Mesenchymal stem cell (in vitro differentiated cells and primary cell): Measurements from ENCODE around the gene GALM.

Experiments used
- DNase-seq: peaks from one replicate; pipeline ENCODE4 v3.0.0-alpha.2; 2013
- H2AFZ ChIP-seq: one replicate; pipeline ENCODE4 v1.6.1; 2013; ENCODE audit warnings: low read depth, mild to moderate bottlenecking, control low read depth, inconsistent platforms, low read length, moderate library complexity
- H2AK5ac ChIP-seq: 2 replicates; pipeline ENCODE4 v1.6.1; 2013; ENCODE audit warnings: low read length, moderate library complexity, mild to moderate bottlenecking, inconsistent platforms; ENCODE audit not compliant: severe bottlenecking
- H2BK120ac ChIP-seq: one replicate; pipeline ENCODE4 v1.6.1; 2013; ENCODE audit warnings: low read depth, mild to moderate bottlenecking, inconsistent platforms, low read length, moderate library complexity
- H2BK12ac ChIP-seq, 2 experiments: one replicate each; pipeline ENCODE4 v1.6.1; 2013; ENCODE audit warnings: inconsistent platforms in 2 of 2, low read length in 2 of 2, mild to moderate bottlenecking in 2 of 2, moderate library complexity in 2 of 2, control low read depth in 1 of 2
- H2BK15ac ChIP-seq: one replicate; pipeline ENCODE4 v1.6.1; 2013; ENCODE audit warnings: mild to moderate bottlenecking, low read depth, inconsistent platforms; ENCODE audit not compliant: poor library complexity, severe bottlenecking
- H2BK5ac ChIP-seq: 2 replicates; pipeline ENCODE4 v1.6.1; 2013; ENCODE audit warnings: low read depth, mild to moderate bottlenecking, low read length, control low read depth, inconsistent platforms; ENCODE audit not compliant: poor library complexity, severe bottlenecking
- H3K14ac ChIP-seq, 2 experiments: one replicate each; pipeline ENCODE4 v1.6.1; 2013; ENCODE audit warnings: inconsistent platforms in 2 of 2, low read length in 2 of 2, control low read depth in 1 of 2, mild to moderate bottlenecking in 1 of 2, moderate library complexity in 1 of 2
- H3K18ac ChIP-seq, 2 experiments: one replicate each; pipeline ENCODE4 v1.6.1; 2013; ENCODE audit warnings: inconsistent platforms in 2 of 2, low read length in 2 of 2, control low read depth in 1 of 2, low read depth in 1 of 2, mild to moderate bottlenecking in 1 of 2
- H3K23ac ChIP-seq, 2 experiments: one replicate each; pipeline ENCODE4 v1.6.1; 2013; ENCODE audit warnings: inconsistent platforms in 2 of 2, low read length in 2 of 2, mild to moderate bottlenecking in 2 of 2, moderate library complexity in 2 of 2, control low read depth in 1 of 2
- H3K27ac ChIP-seq: 2 replicates; pipeline ENCODE4 v1.5.1; 2013; ENCODE audit warnings: mild to moderate bottlenecking, moderate library complexity, low read length, control low read depth, inconsistent platforms; ENCODE audit not compliant: poor library complexity, severe bottlenecking
- H3K27me3 ChIP-seq, 2 experiments: 2 replicates each; pipeline versions ENCODE4 v1.6.1 to v1.7.0; 2013; ENCODE audit warnings: low read length in 2 of 2, mild to moderate bottlenecking in 2 of 2, moderate library complexity in 2 of 2, control low read depth in 1 of 2, inconsistent platforms in 1 of 2; ENCODE audit not compliant: control insufficient read depth in 1 of 2, insufficient read depth in 1 of 2
- H3K36me3 ChIP-seq, 2 experiments: 2 replicates each; pipeline versions ENCODE4 v1.6.1 to v1.7.0; 2013; ENCODE audit warnings: low read length in 2 of 2, control low read depth in 1 of 2, inconsistent platforms in 1 of 2, low read depth in 1 of 2, mild to moderate bottlenecking in 1 of 2; ENCODE audit not compliant: insufficient read depth in 2 of 2, control insufficient read depth in 1 of 2
- H3K4ac ChIP-seq, 2 experiments: one replicate each; pipeline ENCODE4 v1.6.1; 2013; ENCODE audit warnings: inconsistent platforms in 2 of 2, low read length in 2 of 2, mild to moderate bottlenecking in 2 of 2, moderate library complexity in 2 of 2, control low read depth in 1 of 2, low read depth in 1 of 2
- H3K4me1 ChIP-seq: 2 replicates; pipeline ENCODE4 v1.6.1; 2013; ENCODE audit warnings: low read depth, low read length, control low read depth; ENCODE audit not compliant: control insufficient read depth, insufficient read depth
- H3K4me2 ChIP-seq: 2 replicates; pipeline ENCODE4 v1.6.1; 2013; ENCODE audit warnings: low read length, mild to moderate bottlenecking, inconsistent platforms; ENCODE audit not compliant: poor library complexity, severe bottlenecking
- H3K4me3 ChIP-seq, 2 experiments: 2 replicates each; pipeline versions ENCODE4 v1.5.1 to v1.7.0; 2013; ENCODE audit warnings: low read length in 2 of 2, mild to moderate bottlenecking in 2 of 2, control low read depth in 1 of 2, low read depth in 1 of 2; ENCODE audit not compliant: insufficient read depth in 1 of 2
- H3K79me1 ChIP-seq: replicated peaks from 2 replicates; pipeline ENCODE4 v1.6.1; 2013; ENCODE audit warnings: mild to moderate bottlenecking, control low read depth, low read length, inconsistent platforms; ENCODE audit not compliant: poor library complexity, severe bottlenecking
- H3K9ac ChIP-seq: 2 replicates; pipeline ENCODE4 v1.7.0; 2013; ENCODE audit warnings: mild to moderate bottlenecking, low read length, moderate library complexity
- H3K9me3 ChIP-seq: 2 replicates; pipeline ENCODE4 v1.7.0; 2013; ENCODE audit warnings: mild to moderate bottlenecking, low read length; ENCODE audit not compliant: control insufficient read depth
- H4K8ac ChIP-seq: one replicate; pipeline ENCODE4 v1.6.1; 2013; ENCODE audit warnings: inconsistent platforms, mild to moderate bottlenecking, low read length, moderate library complexity
- H4K91ac ChIP-seq: one replicate; pipeline ENCODE4 v1.6.1; 2013; ENCODE audit warnings: mild to moderate bottlenecking, low read length, inconsistent platforms
- WGBS: methylation state at CpG from one replicate; pipeline ENCODE4 v1.1.7; 2013; ENCODE audit warnings: mixed read lengths; 5-methylcytosine and 5-hydroxymethylcytosine counted together

GALM gene

DNA sequence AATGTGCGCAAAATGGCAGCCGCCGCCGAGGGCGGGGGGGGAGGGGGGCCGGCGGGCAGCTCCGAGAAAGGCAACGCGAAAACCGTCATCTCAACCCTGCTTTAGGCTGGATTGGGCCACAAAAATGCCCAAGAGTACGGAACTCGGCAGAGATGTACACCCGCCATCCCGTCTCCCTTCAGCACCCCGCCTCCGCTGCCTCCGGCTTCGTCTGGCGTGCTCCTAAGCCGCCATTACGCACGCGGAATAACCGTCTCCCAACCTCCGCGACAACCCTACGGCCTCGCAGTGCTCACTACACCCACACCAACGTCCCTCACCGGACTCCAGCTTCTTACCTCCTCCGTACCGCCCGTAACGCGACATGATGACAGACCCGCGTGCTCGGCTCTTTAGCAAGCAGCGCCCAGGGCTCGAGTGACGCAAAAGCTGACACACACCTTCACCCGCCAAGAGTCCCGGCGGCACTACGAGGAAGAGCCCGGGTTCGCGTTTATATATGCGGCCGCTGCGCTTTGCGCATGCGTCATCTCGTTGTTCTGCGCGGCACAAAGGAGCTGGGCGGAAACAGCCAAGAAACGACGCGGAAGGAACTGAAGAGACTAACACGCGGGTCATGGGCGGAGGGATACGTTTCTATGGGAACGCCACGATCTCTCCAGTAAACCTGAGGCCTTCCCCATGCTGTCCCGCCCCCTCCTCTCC, 85.1 kb downstream of the GALM start, which contains the start of gene SRSF7:
SRSF7 (minus strand) TSS at position 471 of the 705 bp plus-strand sequence; CDS start at position 366, 105 bp downstream.
- Histone ChIP-seq H3K27ac (peak within 1 kb of the TSS; percentile 86), H3K4ac (peak within 1 kb of the TSS; percentile 77 to 99), H3K36me3 (peaks cover 9 to 39% of the 10 kb centered on the region in 2 experiments), H3K9me3 (no peaks in the 10 kb centered on the region), H3K27me3 (no peaks in the 10 kb centered on the region), H3K4me2 (peak within 1 kb of the TSS; percentile 73), H2AFZ (peak within 1 kb of the TSS; percentile 91), H2AK5ac (peak within 1 kb of the TSS; percentile 36), H3K23ac (peak within 1 kb of the TSS in 1 of 2 experiments; percentile 42), H2BK120ac (peak within 1 kb of the TSS; percentile 64), H3K4me1 (peaks cover 6% of the 10 kb centered on the region), H2BK12ac (peak within 1 kb of the TSS; percentile 73 to 79), H3K18ac (peak within 1 kb of the TSS; percentile 92 to 99), H2BK15ac (peak within 1 kb of the TSS; percentile 44), H3K79me1 (no peaks in the 10 kb centered on the region), H3K14ac (peak within 1 kb of the TSS in 1 of 2 experiments; percentile 78), H3K4me3 (peak within 1 kb of the TSS; percentile 88 to 100), H4K91ac (peak within 1 kb of the TSS; percentile 97), H3K9ac (peak within 1 kb of the TSS; percentile 100), H4K8ac (peak within 1 kb of the TSS; percentile 97), H2BK5ac (peak within 1 kb of the TSS; percentile 71)
- under 1% methylated on average over 65 of the region's 68 CpGs for WGBS
- DNase-seq: peak; percentile 100

DNA sequence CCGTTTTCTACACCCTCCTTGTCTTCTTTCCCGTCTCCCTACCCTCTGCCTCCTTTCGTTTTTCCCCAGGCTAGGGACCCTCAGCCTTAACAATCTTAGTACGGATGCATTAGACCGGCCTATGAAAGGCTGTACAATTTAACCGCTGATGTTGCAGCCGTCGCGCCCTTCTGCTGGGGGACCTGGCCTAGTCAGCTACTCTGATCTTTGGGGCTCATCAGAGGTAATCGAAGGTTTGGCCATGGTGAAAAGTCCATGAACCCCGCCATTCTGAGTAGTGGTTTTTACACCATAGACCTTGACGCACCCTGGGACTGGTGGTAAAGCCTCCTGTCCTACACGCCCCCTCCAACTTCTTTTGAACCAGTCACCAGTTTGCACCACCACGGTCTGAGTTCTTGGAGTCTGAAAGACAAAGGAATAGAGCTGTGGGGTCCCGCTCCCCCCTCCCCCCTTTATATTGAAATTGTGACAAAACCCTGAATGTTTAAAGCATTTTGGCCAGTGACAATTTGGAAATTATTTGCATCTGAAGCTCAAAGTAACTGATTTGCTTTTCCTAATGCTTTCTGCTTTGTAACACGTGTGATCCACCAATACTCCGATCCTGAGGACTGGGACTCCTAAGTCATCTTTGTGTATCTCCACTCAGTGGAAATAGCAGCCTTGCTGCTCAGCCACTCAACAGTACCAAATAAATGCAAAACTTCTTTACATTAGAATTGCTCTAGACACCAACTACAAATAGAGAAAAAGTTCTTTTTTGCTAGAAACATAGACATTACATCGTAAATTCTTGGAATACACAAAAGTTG, 85.9 kb downstream of the GALM start:
- Histone ChIP-seq H3K36me3 (peaks cover 9 to 32% of the 10 kb centered on the region in 2 experiments), H3K27me3 (no peaks in the 10 kb centered on the region), H4K8ac (peak overlapping the region; percentile 97), H3K9me3 (no peaks in the 10 kb centered on the region), H2BK120ac (peak overlapping the region; percentile 64), H2BK15ac (peak overlapping the region; percentile 44), H3K23ac (no peak overlapping the region), H4K91ac (peak overlapping the region; percentile 34), H2AFZ (peak overlapping the region; percentile 91), H3K4me3 (peak overlapping the region; percentile 50 to 100), H3K4me1 (peaks cover 6% of the 10 kb centered on the region), H3K4ac (peak overlapping the region; percentile 35 to 77), H2AK5ac (peak overlapping the region; percentile 36), H3K27ac (peak overlapping the region; percentile 70), H3K14ac (no peak overlapping the region), H2BK5ac (no peak overlapping the region), H3K4me2 (peak overlapping the region; percentile 73), H3K18ac (peak overlapping the region; percentile 70 to 88), H3K79me1 (no peaks in the 10 kb centered on the region), H3K9ac (peak overlapping the region; percentile 100), H2BK12ac (peak overlapping the region; percentile 25 to 73)
- WGBS: 16% methylated on average over 14 of the region's 18 CpGs
- DNase-seq: no peak

DNA sequence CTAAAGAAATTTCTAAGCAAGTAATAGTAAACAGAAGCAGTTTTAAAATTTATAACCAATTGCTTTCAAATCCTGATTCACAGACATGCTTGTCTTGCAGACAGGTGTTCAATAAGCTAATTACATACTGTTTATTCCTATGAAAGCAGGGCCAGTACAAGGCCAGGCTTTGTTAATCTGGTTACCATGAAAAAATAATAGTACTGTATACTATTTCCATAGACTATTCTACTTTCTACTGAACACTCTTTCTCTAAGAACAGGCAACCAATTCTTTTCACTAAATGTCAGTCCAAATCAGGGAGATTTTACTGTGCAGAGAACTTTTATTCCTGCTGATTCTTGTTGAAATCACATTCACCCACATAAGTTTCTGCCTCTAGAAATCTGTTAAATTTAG, 88.1 kb downstream of the GALM start:
- Histone ChIP-seq H3K18ac (no peak overlapping the region), H3K9me3 (no peaks in the 10 kb centered on the region), H4K91ac (no peak overlapping the region), H2BK120ac (no peak overlapping the region), H3K4me3 (peak overlapping the region in 1 of 2 experiments; percentile 49), H3K27ac (no peak overlapping the region), H3K9ac (peak overlapping the region; percentile 86), H4K8ac (no peak overlapping the region), H3K27me3 (no peaks in the 10 kb centered on the region), H3K23ac (no peak overlapping the region), H2AK5ac (no peak overlapping the region), H3K79me1 (no peaks in the 10 kb centered on the region), H2BK12ac (no peak overlapping the region), H3K14ac (no peak overlapping the region), H2AFZ (no peak overlapping the region), H3K4me2 (no peak overlapping the region), H3K36me3 (peaks cover 0 to 9% of the 10 kb centered on the region in 2 experiments), H3K4me1 (peaks cover 3% of the 10 kb centered on the region), H2BK15ac (no peak overlapping the region), H2BK5ac (no peak overlapping the region), H3K4ac (no peak overlapping the region)
- DNase-seq: no peak

DNA sequence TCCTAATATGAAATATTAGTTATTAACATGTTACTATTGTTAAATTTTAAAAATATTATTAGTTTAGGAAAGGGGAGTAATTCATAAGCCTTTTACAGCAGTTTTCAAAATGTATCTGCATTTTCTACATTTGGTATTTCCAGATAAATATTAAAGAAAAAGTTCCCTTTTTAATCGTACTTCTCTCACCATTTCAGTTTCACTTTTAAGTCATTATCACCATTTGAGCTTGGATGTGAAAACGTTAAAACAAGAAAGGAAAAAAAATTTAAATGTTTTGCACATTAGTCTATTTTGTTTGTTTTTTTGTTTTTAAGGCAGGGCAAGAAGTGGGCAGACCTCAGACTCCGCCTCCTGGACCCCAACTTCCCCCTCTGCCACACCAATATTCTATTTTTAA, 88.6 kb downstream of the GALM start:
- Histone ChIP-seq H3K14ac (no peak overlapping the region), H3K36me3 (peaks cover 0 to 5% of the 10 kb centered on the region in 2 experiments), H2BK5ac (no peak overlapping the region), H3K9me3 (no peaks in the 10 kb centered on the region), H4K91ac (no peak overlapping the region), H2AK5ac (no peak overlapping the region), H3K18ac (no peak overlapping the region), H2BK15ac (no peak overlapping the region), H3K4ac (no peak overlapping the region), H4K8ac (no peak overlapping the region), H3K4me1 (peaks cover 3% of the 10 kb centered on the region), H3K79me1 (no peaks in the 10 kb centered on the region), H2BK120ac (no peak overlapping the region), H3K27me3 (no peaks in the 10 kb centered on the region), H2BK12ac (no peak overlapping the region), H3K4me3 (peak overlapping the region in 1 of 2 experiments; percentile 49), H3K4me2 (no peak overlapping the region), H3K23ac (no peak overlapping the region), H2AFZ (no peak overlapping the region), H3K27ac (no peak overlapping the region), H3K9ac (peak overlapping the region; percentile 86)
- WGBS: no CpG with 5 or more reads among the region's 3 CpGs
- DNase-seq: no peak
